HepG2 (cell line): Measurements from ENCODE around the gene FAHD1. TPM values are rescaled to one million over a fixed set of nuclear protein-coding genes. Genes with fewer than 3 reads are reported as not detected.

Experiments used
- ATAC-seq: fragments of 200-7000 bp; cut with Tn5 transposase; 3 replicates; pipeline ENCODE4 v1.9.1; 2020; ENCODE audit warnings: mild to moderate bottlenecking, moderate library complexity
- BruUV-seq: library from RNA; stranded (reverse); fragments of 400-500 nt; replicated peaks from 2 replicates; lab custom pipeline; 2021; lab: Mats Ljungman, UMichigan
- CTCF ChIA-PET: fragments of 300-600 bp; formaldehyde crosslinking; extraction: SDS; loops from one replicate; lab custom pipeline; 2021; ENCODE audit warnings: low total read pairs, inconsistent platforms, low intra/inter-chr PET ratio; lab: Yijun Ruan, JAX
- POLR2A ChIA-PET: fragments of 350-600 bp; sonication (Branson Sonifier 250); formaldehyde crosslinking; loops from one replicate; lab custom pipeline; 2020; ENCODE audit warnings: antibody characterized with exemption, inconsistent platforms; lab: Yijun Ruan, JAX
- DNase-seq: peaks from one replicate; pipeline ENCODE4 v3.0.0-alpha.2; 2015; ENCODE audit warnings: low spot score
- FAIRE-seq: peaks from 3 replicates; lab custom pipeline; 2011; peaks lifted over from hg19 to GRCh38; lab: Jason Lieb, UNC
- H2AFZ ChIP-seq: one replicate; pipeline ENCODE4 v1.6.1; 2011; ENCODE audit warnings: low read length, inconsistent platforms
- H3K27ac ChIP-seq: fragments of 300-600 bp; 3 replicates; pipeline ENCODE4 v1.8.0; 2011; ENCODE audit warnings: mixed run types, mild to moderate bottlenecking, mixed read lengths, low read length, inconsistent platforms; ENCODE audit not compliant: insufficient read depth; ENCODE audit errors: extremely low read length
- H3K27me3 ChIP-seq, 2 experiments: fragments of 200-600 bp in 1 of 2; 2 replicates in 1 of 2; 3 replicates in 1 of 2; pipeline versions ENCODE4 v1.6.0 to v1.8.0; 2011; ENCODE audit warnings: low read length in 2 of 2, mild to moderate bottlenecking in 2 of 2, moderate library complexity in 2 of 2, inconsistent platforms in 1 of 2; ENCODE audit not compliant: insufficient read depth in 2 of 2, control insufficient read depth in 1 of 2
- H3K36me3 ChIP-seq, 2 experiments: fragments of 200-600 bp in 1 of 2; replicated peaks in 1 of 2; 2 replicates in 1 of 2; 3 replicates in 1 of 2; pipeline versions ENCODE4 v1.5.1 to v1.8.0; 2011; ENCODE audit warnings: low read length in 2 of 2, inconsistent platforms in 1 of 2; ENCODE audit not compliant: insufficient read depth in 2 of 2, control insufficient read depth in 1 of 2
- H3K4me1 ChIP-seq: 2 replicates; pipeline ENCODE4 v1.5.1; 2012; ENCODE audit warnings: low read length, inconsistent platforms; ENCODE audit not compliant: insufficient read depth
- H3K4me2 ChIP-seq: 2 replicates; pipeline ENCODE4 v1.6.0; 2011; ENCODE audit warnings: low read depth, low read length, inconsistent platforms
- H3K4me3 ChIP-seq, 3 experiments: fragments of 200-600 bp in 1 of 3; sonication (generic), shearing (Covaris generic) in 1 of 3; replicated peaks in 1 of 3; 2 replicates each; pipeline ENCODE4 v1.5.1; 2011 to 2016; ENCODE audit warnings: low read length in 3 of 3, inconsistent platforms in 2 of 3, low read depth in 2 of 3, mild to moderate bottlenecking in 2 of 3, control low read depth in 1 of 3, mixed read lengths in 1 of 3; ENCODE audit not compliant: insufficient read depth in 1 of 3
- H3K79me2 ChIP-seq: one replicate; pipeline ENCODE4 v1.6.1; 2011; ENCODE audit warnings: low read length, inconsistent platforms; ENCODE audit not compliant: insufficient read depth
- H3K9ac ChIP-seq: 2 replicates; pipeline ENCODE4 v1.6.0; 2011; ENCODE audit warnings: mild to moderate bottlenecking, low read depth, low read length, inconsistent platforms; ENCODE audit not compliant: insufficient read depth
- H3K9me3 ChIP-seq: 2 replicates; pipeline ENCODE4 v1.5.1; 2012; ENCODE audit warnings: mild to moderate bottlenecking, low read length
- H4K20me1 ChIP-seq: 2 replicates; pipeline ENCODE4 v1.6.0; 2011; ENCODE audit warnings: inconsistent platforms, mild to moderate bottlenecking, low read length, moderate library complexity; ENCODE audit not compliant: insufficient read depth
- NFIC ChIP-seq: IDR thresholded peaks from 2 replicates; pipeline ENCODE4 v1.6.1; 2012; ENCODE audit warnings: mild to moderate bottlenecking, low read length, inconsistent platforms
- SAP130 ChIP-seq: IDR thresholded peaks from 2 replicates; pipeline ENCODE4 v1.6.1; 2016; ENCODE audit warnings: low read depth
- TFAP4 ChIP-seq: sonication (generic); IDR thresholded peaks from 2 replicates; pipeline ENCODE4 v1.6.1; 2016; ENCODE audit warnings: low read depth, borderline replicate concordance
- ZNF318 ChIP-seq: sonication (generic); formaldehyde crosslinking; IDR thresholded peaks from 2 replicates; pipeline ENCODE4 v1.4.0; 2020; ENCODE audit warnings: mild to moderate bottlenecking, missing genetic modification reagents
- WGBS: methylation state at CpG from one replicate; pipeline ENCODE4 v1.1.6; 2017; ENCODE audit warnings: low lambda C conversion rate; 5-methylcytosine and 5-hydroxymethylcytosine counted together
- in situ Hi-C: cut with HindIII; loops from 2 replicates; pipeline ENCODE4 v1.10.0; 2017; ENCODE audit warnings: low pct_unique_long_range_greater_than_20kb; ENCODE audit not compliant: extremely low pct_ligation_motif_present
- intact Hi-C: fragments of 100-400 bp; cut with micrococcal nuclease; formaldehyde crosslinking; loops from one replicate; pipeline ENCODE4 v1.10.0; 2022; ENCODE audit not compliant: unreplicated experiment
- polyA plus RNA-seq, 8 experiments: library from polyadenylated mRNA; depleted of rRNA in 3 of 8; stranded (reverse) in 7 of 8; unstranded in 1 of 8; fragments of >200 nt; fragmentation: Illumina TruSeq in 4 of 8; extraction: Trizol in 4 of 8; gene quantifications; 2 replicates each; pipeline versions ENCODE4 v1.2.1 to v1.2.3, GENCODE V29; 2011 to 2016; ENCODE audit warnings: low read depth in 4 of 8, missing spikeins in 1 of 8, mixed read lengths in 1 of 8; ENCODE audit not compliant: insufficient read depth in 1 of 8
- total RNA-seq, 5 experiments: library from RNA; depleted of rRNA; stranded (reverse); fragments of >200 nt; fragmentation: Illumina TruSeq; extraction: Trizol; gene quantifications; 2 replicates each; pipeline ENCODE4 v1.2.3, GENCODE V29; 2016; ENCODE audit warnings: low read depth in 1 of 5

Gene FAHD1
- total and polyA plus RNA-seq, 2 of the 13 experiments (the other 11 are each of a cell fraction or from before 2014, with no cell fraction given): 39.0 to 45.3 TPM

GRCh38 chr16:1779234-1779701 is 47.7 kb upstream of the FAHD1 start:
- no peak overlapping the region for H3K4me2 ChIP-seq
- in situ Hi-C loops: no loop called here
- intact Hi-C loops: no loop called here
- no peak overlapping the region for H3K27ac ChIP-seq
- ChIA-PET CTCF (no interaction called here), POLR2A (interaction anchor here (1.3 to 1.6 kb wide), 3 partner anchors 45 to 161 kb away, joined by 3 to 4 read pairs (median 4); no protein-coding TSS in a partner anchor)
- no peak for ATAC-seq
- WGBS: 98% methylated on average over 5 of the region's 8 CpGs
- H3K79me2 ChIP-seq: peaks cover 20% of the 10 kb centered on the region
- no peak overlapping the region for H2AFZ ChIP-seq
- H3K4me3 ChIP-seq: no peak overlapping the region
- no TSS peak for BruUV-seq
- peaks cover 4% of the 10 kb centered on the region; the same call in 1 of the 2 replicates for H4K20me1 ChIP-seq
- peaks cover 5 to 13% of the 10 kb centered on the region in 2 experiments; a peak in 3 of 5 replicates for H3K36me3 ChIP-seq
- TF ChIP-seq NFIC: no peak
- TF ChIP-seq ZNF318: no peak
- TF ChIP-seq TFAP4: no peak
- TF ChIP-seq SAP130 (CRISPR knock-in tag): no peak
- H3K4me1 ChIP-seq: peaks cover 27% of the 10 kb centered on the region
- H3K9ac ChIP-seq: no peak overlapping the region
- no peaks in the 10 kb centered on the region for H3K9me3 ChIP-seq
- DNase-seq: no peak
- no peak for FAIRE-seq
- peaks cover 0 to 2% of the 10 kb centered on the region in 2 experiments; a peak in 2 of 5 replicates for H3K27me3 ChIP-seq
